HepG2 (cell line): ENCODE data around the gene DCUN1D3. TPM values are rescaled to one million over a fixed set of nuclear protein-coding genes. Genes with fewer than 3 reads are reported as not detected.
A peak's percentile ranks its signal among the peaks of the same experiment; 100 is the strongest.

Experiments used
- HNF4G ChIP-seq, 2 experiments: sonication (generic) in 1 of 2; formaldehyde crosslinking in 1 of 2; IDR thresholded peaks; 2 replicates each; pipeline versions ENCODE4 v1.4.0 to v1.6.1; 2011 to 2020; ENCODE audit warnings: borderline replicate concordance in 2 of 2, low read depth in 2 of 2, mild to moderate bottlenecking in 2 of 2, low read length in 1 of 2, missing genetic modification reagents in 1 of 2, moderate library complexity in 1 of 2
- NFKB2 ChIP-seq: sonication (generic); formaldehyde crosslinking; IDR thresholded peaks from 2 replicates; pipeline ENCODE4 v1.4.0; 2020; ENCODE audit warnings: missing genetic modification reagents, borderline replicate concordance
- NFYC ChIP-seq: IDR thresholded peaks from 2 replicates; pipeline ENCODE4 v1.6.1; 2016; ENCODE audit warnings: missing genetic modification reagents, missing compliant biosample characterization
- RFX5 ChIP-seq: IDR thresholded peaks from 2 replicates; pipeline ENCODE4 v1.6.1; 2011; ENCODE audit warnings: low read depth, low read length, improper control_type of control experiment
- ZMYM3 ChIP-seq: sonication (generic); formaldehyde crosslinking; IDR thresholded peaks from 2 replicates; pipeline ENCODE4 v1.5.1; 2020; ENCODE audit warnings: mild to moderate bottlenecking, missing genetic modification reagents
- ZNF337 ChIP-seq: sonication (generic); formaldehyde crosslinking; IDR thresholded peaks from 2 replicates; pipeline ENCODE4 v1.5.1; 2020; ENCODE audit warnings: missing genetic modification reagents, low read depth, mild to moderate bottlenecking, borderline replicate concordance
- ZNF660 ChIP-seq: sonication (generic); formaldehyde crosslinking; IDR thresholded peaks from 2 replicates; pipeline ENCODE4 v1.5.1; 2020; ENCODE audit warnings: mild to moderate bottlenecking, low read depth, missing genetic modification reagents, borderline replicate concordance
- ZNF782 ChIP-seq: sonication (generic); formaldehyde crosslinking; IDR thresholded peaks from 2 replicates; pipeline ENCODE4 v1.4.0; 2020; ENCODE audit warnings: missing genetic modification reagents, mild to moderate bottlenecking, borderline replicate concordance
- polyA plus RNA-seq, 8 experiments: library from polyadenylated mRNA; depleted of rRNA in 3 of 8; stranded (reverse) in 7 of 8; unstranded in 1 of 8; fragments of >200 nt; fragmentation: Illumina TruSeq in 4 of 8; extraction: Trizol in 4 of 8; gene quantifications; 2 replicates each; pipeline versions ENCODE4 v1.2.1 to v1.2.3, GENCODE V29; 2011 to 2016; ENCODE audit warnings: low read depth in 4 of 8, missing spikeins in 1 of 8, mixed read lengths in 1 of 8; ENCODE audit not compliant: insufficient read depth in 1 of 8
- total RNA-seq, 5 experiments: library from RNA; depleted of rRNA; stranded (reverse); fragments of >200 nt; fragmentation: Illumina TruSeq; extraction: Trizol; gene quantifications; 2 replicates each; pipeline ENCODE4 v1.2.3, GENCODE V29; 2016; ENCODE audit warnings: low read depth in 1 of 5
- TF ChIP-seq, protein P1 (sequence below): sonication (generic); formaldehyde crosslinking; IDR thresholded peaks from 2 replicates; pipeline ENCODE4 v1.5.0; 2020; ENCODE audit warnings: missing genetic modification reagents, mild to moderate bottlenecking, borderline replicate concordance
- TF ChIP-seq, protein P2 (sequence below): sonication (generic); formaldehyde crosslinking; IDR thresholded peaks from 2 replicates; pipeline ENCODE4 v1.4.0; 2020; ENCODE audit warnings: mild to moderate bottlenecking, missing genetic modification reagents
- TF ChIP-seq, protein P3 (sequence below): sonication (generic); formaldehyde crosslinking; IDR thresholded peaks from 2 replicates; pipeline ENCODE4 v1.8.0; 2022; ENCODE audit warnings: missing genetic modification reagents, low read depth, mild to moderate bottlenecking, borderline replicate concordance
- TF ChIP-seq, protein P4 (sequence below): sonication (generic); formaldehyde crosslinking; IDR thresholded peaks from 2 replicates; pipeline ENCODE4 v1.4.0; 2020; ENCODE audit warnings: missing genetic modification reagents

DCUN1D3 gene
- total and polyA plus RNA-seq, 2 of the 13 experiments (the other 11 are each of a cell fraction or from before 2014, with no cell fraction given), result 5.0 to 19.3 TPM

DNA sequence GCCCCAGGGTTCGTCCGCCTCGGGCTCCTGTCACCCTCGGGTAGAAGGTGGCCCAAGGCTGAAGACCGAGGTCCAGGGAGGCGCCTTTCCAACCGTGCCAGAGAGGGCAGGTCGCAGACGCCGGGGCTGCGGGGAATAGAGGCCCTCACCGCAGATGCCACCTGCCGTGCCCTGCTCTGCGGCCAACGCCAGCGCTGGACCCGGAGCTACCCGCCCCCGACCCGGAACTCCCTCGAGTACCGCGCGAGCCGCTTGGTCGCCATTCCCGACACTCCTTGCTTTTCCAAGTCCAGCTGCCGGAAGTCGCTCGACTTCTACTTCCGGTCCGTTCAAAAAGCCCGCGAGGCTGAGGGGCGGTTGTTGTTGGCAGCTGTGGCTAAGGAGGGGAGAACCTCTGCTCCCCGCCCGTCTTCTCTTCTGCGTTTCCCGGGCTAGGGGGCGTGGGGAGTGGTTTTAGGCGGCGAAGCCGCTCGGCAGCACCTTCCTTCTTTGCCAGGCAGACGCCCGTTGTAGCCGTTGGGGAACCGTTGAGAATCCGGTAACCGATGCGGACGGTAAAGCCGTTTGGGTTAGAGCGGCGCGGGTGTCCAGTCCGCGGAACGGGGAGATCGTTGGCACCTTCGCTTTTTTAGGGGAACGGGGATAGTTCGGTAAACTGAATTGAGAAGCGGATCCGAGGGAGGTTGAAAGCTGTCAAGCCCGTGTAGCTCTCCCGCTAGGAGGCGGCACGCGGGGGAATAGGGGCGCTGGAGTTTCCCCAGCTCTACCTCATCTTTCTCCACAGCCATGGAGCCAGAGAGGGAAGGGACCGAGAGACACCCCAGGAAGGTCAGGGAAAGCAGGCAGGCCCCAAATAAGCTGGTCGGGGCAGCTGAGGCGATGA lies 93.7 kb downstream of the DCUN1D3 start, which contains the start of the genes ERI2 and REXO5 (continued):
- TF ChIP-seq, protein P1, sequence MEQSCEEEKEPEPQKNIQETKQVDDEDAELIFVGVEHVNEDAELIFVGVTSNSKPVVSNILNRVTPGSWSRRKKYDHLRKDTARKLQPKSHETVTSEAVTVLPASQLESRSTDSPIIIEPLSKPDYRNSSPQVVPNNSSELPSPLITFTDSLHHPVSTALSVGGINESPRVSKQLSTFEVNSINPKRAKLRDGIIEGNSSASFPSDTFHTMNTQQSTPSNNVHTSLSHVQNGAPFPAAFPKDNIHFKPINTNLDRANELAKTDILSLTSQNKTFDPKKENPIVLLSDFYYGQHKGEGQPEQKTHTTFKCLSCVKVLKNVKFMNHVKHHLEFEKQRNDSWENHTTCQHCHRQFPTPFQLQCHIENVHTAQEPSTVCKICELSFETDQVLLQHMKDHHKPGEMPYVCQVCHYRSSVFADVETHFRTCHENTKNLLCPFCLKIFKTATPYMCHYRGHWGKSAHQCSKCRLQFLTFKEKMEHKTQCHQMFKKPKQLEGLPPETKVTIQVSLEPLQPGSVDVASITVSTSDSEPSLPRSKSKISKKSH (CRISPR knock-in tag), result peak; percentile 95; the same call in 1 of the 2 replicates
- TF ChIP-seq, protein P2, sequence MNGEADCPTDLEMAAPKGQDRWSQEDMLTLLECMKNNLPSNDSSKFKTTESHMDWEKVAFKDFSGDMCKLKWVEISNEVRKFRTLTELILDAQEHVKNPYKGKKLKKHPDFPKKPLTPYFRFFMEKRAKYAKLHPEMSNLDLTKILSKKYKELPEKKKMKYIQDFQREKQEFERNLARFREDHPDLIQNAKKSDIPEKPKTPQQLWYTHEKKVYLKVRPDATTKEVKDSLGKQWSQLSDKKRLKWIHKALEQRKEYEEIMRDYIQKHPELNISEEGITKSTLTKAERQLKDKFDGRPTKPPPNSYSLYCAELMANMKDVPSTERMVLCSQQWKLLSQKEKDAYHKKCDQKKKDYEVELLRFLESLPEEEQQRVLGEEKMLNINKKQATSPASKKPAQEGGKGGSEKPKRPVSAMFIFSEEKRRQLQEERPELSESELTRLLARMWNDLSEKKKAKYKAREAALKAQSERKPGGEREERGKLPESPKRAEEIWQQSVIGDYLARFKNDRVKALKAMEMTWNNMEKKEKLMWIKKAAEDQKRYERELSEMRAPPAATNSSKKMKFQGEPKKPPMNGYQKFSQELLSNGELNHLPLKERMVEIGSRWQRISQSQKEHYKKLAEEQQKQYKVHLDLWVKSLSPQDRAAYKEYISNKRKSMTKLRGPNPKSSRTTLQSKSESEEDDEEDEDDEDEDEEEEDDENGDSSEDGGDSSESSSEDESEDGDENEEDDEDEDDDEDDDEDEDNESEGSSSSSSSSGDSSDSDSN, result peak; percentile 98
- TF ChIP-seq, protein P3, sequence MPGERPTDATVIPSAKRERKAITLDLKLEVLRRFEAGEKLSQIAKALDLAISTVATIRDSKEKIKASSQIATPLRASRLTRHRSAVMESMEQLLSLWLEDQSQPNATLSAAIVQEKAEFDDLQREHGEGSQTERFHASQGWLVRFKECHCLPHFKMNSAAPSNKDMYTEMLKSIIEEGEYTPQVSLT, result no peak
- TF ChIP-seq, protein P4, sequence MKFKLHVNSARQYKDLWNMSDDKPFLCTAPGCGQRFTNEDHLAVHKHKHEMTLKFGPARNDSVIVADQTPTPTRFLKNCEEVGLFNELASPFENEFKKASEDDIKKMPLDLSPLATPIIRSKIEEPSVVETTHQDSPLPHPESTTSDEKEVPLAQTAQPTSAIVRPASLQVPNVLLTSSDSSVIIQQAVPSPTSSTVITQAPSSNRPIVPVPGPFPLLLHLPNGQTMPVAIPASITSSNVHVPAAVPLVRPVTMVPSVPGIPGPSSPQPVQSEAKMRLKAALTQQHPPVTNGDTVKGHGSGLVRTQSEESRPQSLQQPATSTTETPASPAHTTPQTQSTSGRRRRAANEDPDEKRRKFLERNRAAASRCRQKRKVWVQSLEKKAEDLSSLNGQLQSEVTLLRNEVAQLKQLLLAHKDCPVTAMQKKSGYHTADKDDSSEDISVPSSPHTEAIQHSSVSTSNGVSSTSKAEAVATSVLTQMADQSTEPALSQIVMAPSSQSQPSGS, result peak; percentile 87
- TF ChIP-seq ZNF337 (CRISPR knock-in tag), result peak; percentile 94; the same call in 1 of the 2 replicates
- peak; percentile 4; the same call in 1 of the 2 replicates for TF ChIP-seq HNF4G (IDR thresholded peaks at IDR 0.05; ENCODE audit: borderline replicate concordance, low read depth, low read length)
- TF ChIP-seq HNF4G (CRISPR knock-in tag; IDR thresholded peaks at IDR 0.05; ENCODE audit: borderline replicate concordance, low read depth), result peak; percentile 79; the same call in 1 of the 2 replicates
- peak; percentile 97 for TF ChIP-seq ZNF782
- peak; percentile 98; the same call in 1 of the 2 replicates for TF ChIP-seq NFKB2 (CRISPR knock-in tag)
- no peak for TF ChIP-seq ZNF660 (CRISPR knock-in tag)
- no peak; the same call in 1 of the 2 replicates for TF ChIP-seq ZMYM3 (CRISPR knock-in tag)
- peak; percentile 70 for TF ChIP-seq NFYC (CRISPR knock-in tag)
- peak; percentile 84 for TF ChIP-seq RFX5
